Esophagus squamous epithelium (tissue), 5 donors: ENCODE results near the gene CDH13. TPM values are rescaled to one million over a fixed set of nuclear protein-coding genes. Genes with fewer than 3 reads are reported as not detected.

Experiments used
- DNase-seq: peaks from one replicate; lab custom pipeline; 2025; lab: John Stamatoyannopoulos, UW
- H3K27ac ChIP-seq, 4 donors: fragments of 200-600 bp; sonication (generic); one replicate each; pipeline ENCODE4 v1.5.1; 2016 to 2019; ENCODE audit warnings: mild to moderate bottlenecking in 1 of 4
- H3K27me3 ChIP-seq, 4 donors: fragments of 200-600 bp; sonication (generic); 1 replicate in 3 of 4; 2 replicates in 1 of 4; pipeline versions ENCODE4 v1.5.1 to v1.6.0; 2017 to 2021; ENCODE audit warnings: antibody characterized with exemption in 1 of 4
- H3K36me3 ChIP-seq, 3 donors: fragments of 200-600 bp; sonication (generic); one replicate each; pipeline ENCODE4 v1.5.1; 2016 to 2019
- H3K4me1 ChIP-seq, 3 donors: fragments of 200-600 bp; sonication (generic); one replicate each; pipeline ENCODE4 v1.5.1; 2017 to 2019
- H3K4me3 ChIP-seq, 4 donors: fragments of 200-600 bp; sonication (generic); 1 replicate in 3 of 4; 2 replicates in 1 of 4; pipeline ENCODE4 v1.5.1; 2016 to 2019; ENCODE audit warnings: mild to moderate bottlenecking in 2 of 4, moderate library complexity in 1 of 4
- H3K9me3 ChIP-seq, 3 donors: fragments of 200-600 bp; sonication (generic); one replicate each; pipeline ENCODE4 v1.5.1; 2016 to 2019
- CTCF ChIP-seq, 6 experiments: fragments of 450-650 bp in 4 of 6; fragments of 200-600 bp in 2 of 6; sonication (generic) in 2 of 6; IDR thresholded peaks; one replicate each; pipeline ENCODE4 v1.5.1; 2016 to 2019; ENCODE audit warnings: antibody characterized with exemption in 6 of 6, mild to moderate bottlenecking in 4 of 6, moderate library complexity in 4 of 6
- POLR2A ChIP-seq, 4 donors: fragments of 450-650 bp; IDR thresholded peaks; one replicate each; pipeline ENCODE4 v1.6.1; 2017; ENCODE audit warnings: antibody characterized with exemption in 4 of 4, mild to moderate bottlenecking in 4 of 4, moderate library complexity in 3 of 4
- WGBS, 2 donors: methylation state at CpG; one replicate each; pipeline ENCODE4 v1.1.5; 2018; 5-methylcytosine and 5-hydroxymethylcytosine counted together
- intact Hi-C: fragments of 100-400 bp; cut with DNase I; formaldehyde crosslinking; loops from one replicate; pipeline ENCODE4 v1.15.0; 2022
- total RNA-seq, 4 donors: library from RNA; depleted of rRNA; stranded (reverse); fragments of >200 nt; gene quantifications; one replicate each; pipeline ENCODE4 v1.1.0, GENCODE V29; 2016
- donor health status: DM: yes; HTN: yes; CAD: no.

Gene CDH13
- total RNA-seq, 4 donors from 2014 or later = 6.9 to 31.9 (median 21.1) TPM

- WGBS, 2 donors = 74 to 82% methylated on average over 6 of the region's 6 CpGs
- no peaks in the 10 kb centered on the region for H3K36me3 ChIP-seq
- H3K9me3 ChIP-seq = no peaks in the 10 kb centered on the region
- TF ChIP-seq POLR2A (IDR thresholded peaks at IDR 0.05) = no peak
- no peak for TF ChIP-seq CTCF (IDR thresholded peaks at IDR 0.05)
- H3K4me1 ChIP-seq = no peaks in the 10 kb centered on the region
- no peak for DNase-seq
- no peak overlapping the region for H3K4me3 ChIP-seq
- intact Hi-C loops = no loop called here
- H3K27ac ChIP-seq = no peak overlapping the region
- peaks cover 0 to 18% (median 0%) of the 10 kb centered on the region in 4 donors for H3K27me3 ChIP-seq
Measured at GRCh38 chr16:82585675-82586074, 41.1 kb upstream of the CDH13 start.

GRCh38 chr16:82586130-82586529 lies 40.6 kb upstream of the CDH13 start:
- H3K27ac ChIP-seq = no peak overlapping the region
- intact Hi-C loops = no loop called here
- H3K27me3 ChIP-seq = peaks cover 0 to 14% (median 0%) of the 10 kb centered on the region in 4 donors
- no peak for DNase-seq
- no peaks in the 10 kb centered on the region for H3K9me3 ChIP-seq
- no peaks in the 10 kb centered on the region for H3K36me3 ChIP-seq
- H3K4me1 ChIP-seq = no peaks in the 10 kb centered on the region
- TF ChIP-seq POLR2A (IDR thresholded peaks at IDR 0.05) (no peak), CTCF (IDR thresholded peaks at IDR 0.05) (no peak)
- H3K4me3 ChIP-seq = no peak overlapping the region

GRCh38 chr16:82587289-82587688 lies 39.5 kb upstream of the CDH13 start:
- Histone ChIP-seq H3K36me3 (no peaks in the 10 kb centered on the region), H3K27ac (no peak overlapping the region), H3K4me1 (no peaks in the 10 kb centered on the region), H3K9me3 (no peaks in the 10 kb centered on the region), H3K4me3 (no peak overlapping the region), H3K27me3 (peaks cover 0 to 17% (median 0%) of the 10 kb centered on the region in 4 donors)
- DNase-seq = no peak
- TF ChIP-seq CTCF (IDR thresholded peaks at IDR 0.05) = no peak
- TF ChIP-seq POLR2A (IDR thresholded peaks at IDR 0.05) = no peak
- WGBS, 2 donors = 81 to 82% methylated on average over 7 of the region's 7 CpGs
- intact Hi-C loops = no loop called here

GRCh38 chr16:82589407-82589806 lies 37.4 kb upstream of the CDH13 start:
- Histone ChIP-seq H3K4me1 (no peaks in the 10 kb centered on the region), H3K27me3 (peaks cover 0 to 29% (median 0%) of the 10 kb centered on the region in 4 donors), H3K9me3 (no peaks in the 10 kb centered on the region), H3K4me3 (no peak overlapping the region), H3K27ac (no peak overlapping the region), H3K36me3 (no peaks in the 10 kb centered on the region)
- no peak for DNase-seq
- WGBS, 2 donors = 69 to 81% methylated on average over 9 of the region's 9 CpGs
- intact Hi-C loops = no loop called here
- no peak for TF ChIP-seq CTCF (IDR thresholded peaks at IDR 0.05)
- no peak for TF ChIP-seq POLR2A (IDR thresholded peaks at IDR 0.05)

- Histone ChIP-seq H3K27ac (no peak overlapping the region), H3K4me3 (no peak overlapping the region), H3K9me3 (no peaks in the 10 kb centered on the region), H3K27me3 (peaks cover 0 to 34% (median 0%) of the 10 kb centered on the region in 4 donors), H3K4me1 (no peaks in the 10 kb centered on the region), H3K36me3 (no peaks in the 10 kb centered on the region)
- WGBS, 2 donors = 61 to 62% methylated on average over 3 to 4 of the region's 4 CpGs
- TF ChIP-seq CTCF (IDR thresholded peaks at IDR 0.05) (no peak), POLR2A (IDR thresholded peaks at IDR 0.05) (no peak)
- no peak for DNase-seq
- intact Hi-C loops = no loop called here
Measured at GRCh38 chr16:82594114-82594513, 32.7 kb upstream of the CDH13 start.
